ENCODE data around the gene TBC1D5.
A peak's percentile ranks its signal among the peaks of the same experiment; 100 is the strongest.

The TBC1D5 gene

GRCh38 chr3:17433876-17434275 lies 308.6 kb downstream of the TBC1D5 start:
- H3K4me3 ChIP-seq (ENCODE audit: low read depth, low read length): no peak overlapping the region
- DNase-seq (ENCODE audit: low read depth): no peak
- TF ChIP-seq CTCF (IDR thresholded peaks at IDR 0.05; ENCODE audit: low read depth, low read length, missing control alignments): no peak

GRCh38 chr3:17432236-17432635 lies 310.2 kb downstream of the TBC1D5 start:
- no peak for DNase-seq (ENCODE audit: low read depth)
- H3K4me3 ChIP-seq (ENCODE audit: low read depth, low read length): no peak overlapping the region
- no peak for TF ChIP-seq CTCF (IDR thresholded peaks at IDR 0.05; ENCODE audit: low read depth, low read length, missing control alignments)

- TF ChIP-seq CTCF (IDR thresholded peaks at IDR 0.05; ENCODE audit: low read depth, low read length, missing control alignments): no peak
- H3K4me3 ChIP-seq (ENCODE audit: low read depth, low read length): no peak overlapping the region
- no peak for DNase-seq (ENCODE audit: low read depth)
These were observed 310.9 kb downstream of the TBC1D5 start for GRCh38 chr3:17431484-17432045.

- peak; percentile 38 for TF ChIP-seq CTCF (IDR thresholded peaks at IDR 0.05; ENCODE audit: low read depth, low read length, missing control alignments)
- no peak for DNase-seq (ENCODE audit: low read depth)
- no peak overlapping the region for H3K4me3 ChIP-seq (ENCODE audit: low read depth, low read length)
These were observed 311.4 kb downstream of the TBC1D5 start for GRCh38 chr3:17431004-17431403.

- no peak overlapping the region for H3K4me3 ChIP-seq (ENCODE audit: low read depth, low read length)
- no peak for DNase-seq (ENCODE audit: low read depth)
- no peak for TF ChIP-seq CTCF (IDR thresholded peaks at IDR 0.05; ENCODE audit: low read depth, low read length, missing control alignments)
These were observed 311.8 kb downstream of the TBC1D5 start for GRCh38 chr3:17430582-17430981.

- DNase-seq (ENCODE audit: low read depth): no peak
- H3K4me3 ChIP-seq (ENCODE audit: low read depth, low read length): no peak overlapping the region
- TF ChIP-seq CTCF (IDR thresholded peaks at IDR 0.05; ENCODE audit: low read depth, low read length, missing control alignments): no peak
These were observed 318.5 kb downstream of the TBC1D5 start for GRCh38 chr3:17423786-17424536.

- H3K4me3 ChIP-seq (ENCODE audit: low read depth, low read length): no peak overlapping the region
- no peak for TF ChIP-seq CTCF (IDR thresholded peaks at IDR 0.05; ENCODE audit: low read depth, low read length, missing control alignments)
- no peak for DNase-seq (ENCODE audit: low read depth)
These were observed 319.8 kb downstream of the TBC1D5 start for GRCh38 chr3:17422636-17423035.

All from GM12864 (cell line).